Measurements from ENCODE around the gene ACBD4.
A peak's percentile ranks its signal among the peaks of the same experiment; 100 is the strongest.

DNA sequence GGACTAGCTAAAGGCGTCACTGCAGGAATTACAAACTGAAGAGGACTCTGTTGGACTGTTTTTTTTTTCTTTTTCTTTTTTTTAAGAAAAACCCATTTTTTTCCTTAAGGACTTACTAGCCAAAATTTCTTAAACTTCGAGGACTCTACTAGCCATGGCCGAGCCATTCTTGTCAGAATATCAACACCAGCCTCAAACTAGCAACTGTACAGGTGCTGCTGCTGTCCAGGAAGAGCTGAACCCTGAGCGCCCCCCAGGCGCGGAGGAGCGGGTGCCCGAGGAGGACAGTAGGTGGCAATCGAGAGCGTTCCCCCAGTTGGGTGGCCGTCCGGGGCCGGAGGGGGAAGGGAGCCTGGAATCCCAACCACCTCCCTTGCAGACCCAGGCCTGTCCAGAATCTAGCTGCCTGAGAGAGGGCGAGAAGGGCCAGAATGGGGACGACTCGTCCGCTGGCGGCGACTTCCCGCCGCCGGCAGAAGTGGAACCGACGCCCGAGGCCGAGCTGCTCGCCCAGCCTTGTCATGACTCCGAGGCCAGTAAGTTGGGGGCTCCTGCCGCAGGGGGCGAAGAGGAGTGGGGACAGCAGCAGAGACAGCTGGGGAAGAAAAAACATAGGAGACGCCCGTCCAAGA, 13.7 kb downstream of the ACBD4 start:
- TF ChIP-seq, protein P1, sequence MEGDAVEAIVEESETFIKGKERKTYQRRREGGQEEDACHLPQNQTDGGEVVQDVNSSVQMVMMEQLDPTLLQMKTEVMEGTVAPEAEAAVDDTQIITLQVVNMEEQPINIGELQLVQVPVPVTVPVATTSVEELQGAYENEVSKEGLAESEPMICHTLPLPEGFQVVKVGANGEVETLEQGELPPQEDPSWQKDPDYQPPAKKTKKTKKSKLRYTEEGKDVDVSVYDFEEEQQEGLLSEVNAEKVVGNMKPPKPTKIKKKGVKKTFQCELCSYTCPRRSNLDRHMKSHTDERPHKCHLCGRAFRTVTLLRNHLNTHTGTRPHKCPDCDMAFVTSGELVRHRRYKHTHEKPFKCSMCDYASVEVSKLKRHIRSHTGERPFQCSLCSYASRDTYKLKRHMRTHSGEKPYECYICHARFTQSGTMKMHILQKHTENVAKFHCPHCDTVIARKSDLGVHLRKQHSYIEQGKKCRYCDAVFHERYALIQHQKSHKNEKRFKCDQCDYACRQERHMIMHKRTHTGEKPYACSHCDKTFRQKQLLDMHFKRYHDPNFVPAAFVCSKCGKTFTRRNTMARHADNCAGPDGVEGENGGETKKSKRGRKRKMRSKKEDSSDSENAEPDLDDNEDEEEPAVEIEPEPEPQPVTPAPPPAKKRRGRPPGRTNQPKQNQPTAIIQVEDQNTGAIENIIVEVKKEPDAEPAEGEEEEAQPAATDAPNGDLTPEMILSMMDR (conservative IDR thresholded peaks at IDR 0.05; ENCODE audit: low read length) = peak; percentile 94
- TF ChIP-seq EZH2phosphoT487 (IDR thresholded peaks at IDR 0.05; ENCODE audit: borderline replicate concordance) = no peak

Data from Loucy (cell line).